ENCODE measurements around the gene GRK7. TPM values are rescaled to one million over a fixed set of nuclear protein-coding genes. Genes with fewer than 3 reads are reported as not detected.

GRK7 gene
- total and polyA plus RNA-seq, 2 of the 13 experiments (the other 11 are each of a cell fraction or from before 2014, with no cell fraction given): not detected

DNA sequence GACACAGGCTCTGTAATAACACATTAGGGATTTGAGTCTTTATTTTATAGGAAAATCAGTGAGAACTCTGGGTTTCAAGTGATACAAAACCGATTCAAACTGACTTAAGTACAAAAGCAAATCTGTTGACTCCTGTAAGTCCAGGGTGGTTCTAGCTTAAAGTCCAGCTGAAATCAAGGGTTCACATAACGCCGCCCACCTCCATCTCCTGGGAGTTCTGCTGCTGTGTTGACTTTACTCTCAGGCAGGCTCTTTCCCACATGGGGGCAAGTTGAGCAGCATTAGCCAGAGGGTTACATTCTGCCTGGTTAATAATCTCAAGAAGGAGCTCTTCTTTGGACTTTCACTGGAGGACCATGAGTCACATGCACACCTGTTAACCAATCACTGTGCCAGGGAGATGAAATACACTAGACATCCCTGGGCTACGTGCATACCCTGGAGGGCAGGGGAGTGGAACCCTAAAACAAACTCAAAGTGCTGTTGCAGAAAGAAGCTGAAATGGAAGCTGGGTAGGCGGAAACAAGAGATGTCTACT lies 34.8 kb upstream of the GRK7 start (continued):
- TF ChIP-seq, protein P1, sequence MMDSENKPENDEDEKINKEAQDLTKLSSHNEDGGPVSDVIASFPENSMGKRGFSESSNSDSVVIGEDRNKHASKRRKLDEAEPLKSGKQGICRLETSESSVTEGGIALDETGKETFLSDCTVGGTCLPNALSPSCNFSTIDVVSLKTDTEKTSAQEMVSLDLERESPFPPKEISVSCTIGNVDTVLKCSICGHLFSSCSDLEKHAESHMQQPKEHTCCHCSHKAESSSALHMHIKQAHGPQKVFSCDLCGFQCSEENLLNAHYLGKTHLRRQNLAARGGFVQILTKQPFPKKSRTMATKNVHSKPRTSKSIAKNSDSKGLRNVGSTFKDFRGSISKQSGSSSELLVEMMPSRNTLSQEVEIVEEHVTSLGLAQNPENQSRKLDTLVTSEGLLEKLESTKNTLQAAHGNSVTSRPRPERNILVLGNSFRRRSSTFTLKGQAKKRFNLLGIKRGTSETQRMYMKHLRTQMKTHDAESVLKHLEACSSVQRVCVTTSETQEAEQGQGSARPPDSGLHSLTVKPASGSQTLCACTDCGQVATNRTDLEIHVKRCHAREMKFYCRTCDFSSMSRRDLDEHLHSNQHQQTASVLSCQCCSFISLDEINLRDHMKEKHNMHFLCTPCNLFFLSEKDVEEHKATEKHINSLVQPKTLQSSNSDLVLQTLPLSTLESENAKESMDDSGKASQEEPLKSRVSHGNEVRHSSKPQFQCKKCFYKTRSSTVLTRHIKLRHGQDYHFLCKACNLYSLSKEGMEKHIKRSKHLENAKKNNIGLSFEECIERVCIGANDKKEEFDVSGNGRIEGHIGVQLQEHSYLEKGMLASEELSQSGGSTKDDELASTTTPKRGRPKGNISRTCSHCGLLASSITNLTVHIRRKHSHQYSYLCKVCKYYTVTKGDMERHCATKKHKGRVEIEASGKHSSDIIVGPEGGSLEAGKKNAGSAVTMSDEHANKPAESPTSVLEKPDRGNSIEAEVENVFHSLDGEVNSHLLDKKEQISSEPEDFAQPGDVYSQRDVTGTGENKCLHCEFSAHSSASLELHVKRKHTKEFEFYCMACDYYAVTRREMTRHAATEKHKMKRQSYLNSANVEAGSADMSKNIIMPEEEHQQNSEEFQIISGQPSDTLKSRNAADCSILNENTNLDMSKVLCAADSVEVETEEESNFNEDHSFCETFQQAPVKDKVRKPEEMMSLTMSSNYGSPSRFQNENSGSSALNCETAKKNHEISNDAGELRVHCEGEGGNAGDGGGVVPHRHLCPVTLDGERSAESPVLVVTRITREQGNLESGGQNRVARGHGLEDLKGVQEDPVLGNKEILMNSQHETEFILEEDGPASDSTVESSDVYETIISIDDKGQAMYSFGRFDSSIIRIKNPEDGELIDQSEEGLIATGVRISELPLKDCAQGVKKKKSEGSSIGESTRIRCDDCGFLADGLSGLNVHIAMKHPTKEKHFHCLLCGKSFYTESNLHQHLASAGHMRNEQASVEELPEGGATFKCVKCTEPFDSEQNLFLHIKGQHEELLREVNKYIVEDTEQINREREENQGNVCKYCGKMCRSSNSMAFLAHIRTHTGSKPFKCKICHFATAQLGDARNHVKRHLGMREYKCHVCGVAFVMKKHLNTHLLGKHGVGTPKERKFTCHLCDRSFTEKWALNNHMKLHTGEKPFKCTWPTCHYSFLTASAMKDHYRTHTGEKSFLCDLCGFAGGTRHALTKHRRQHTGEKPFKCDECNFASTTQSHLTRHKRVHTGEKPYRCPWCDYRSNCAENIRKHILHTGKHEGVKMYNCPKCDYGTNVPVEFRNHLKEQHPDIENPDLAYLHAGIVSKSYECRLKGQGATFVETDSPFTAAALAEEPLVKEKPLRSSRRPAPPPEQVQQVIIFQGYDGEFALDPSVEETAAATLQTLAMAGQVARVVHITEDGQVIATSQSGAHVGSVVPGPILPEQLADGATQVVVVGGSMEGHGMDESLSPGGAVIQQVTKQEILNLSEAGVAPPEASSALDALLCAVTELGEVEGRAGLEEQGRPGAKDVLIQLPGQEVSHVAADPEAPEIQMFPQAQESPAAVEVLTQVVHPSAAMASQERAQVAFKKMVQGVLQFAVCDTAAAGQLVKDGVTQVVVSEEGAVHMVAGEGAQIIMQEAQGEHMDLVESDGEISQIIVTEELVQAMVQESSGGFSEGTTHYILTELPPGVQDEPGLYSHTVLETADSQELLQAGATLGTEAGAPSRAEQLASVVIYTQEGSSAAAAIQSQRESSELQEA (CRISPR knock-in tag; IDR thresholded peaks at IDR 0.05; ENCODE audit: not compliant biosample characterization): no peak
- TF ChIP-seq SKI (IDR thresholded peaks at IDR 0.05; ENCODE audit: partially characterized antibody) (no peak), ZFP1 (CRISPR knock-in tag; IDR thresholded peaks at IDR 0.05) (no peak), JUNB (CRISPR knock-in tag; IDR thresholded peaks at IDR 0.05; ENCODE audit: borderline replicate concordance) (no peak), POLR2AphosphoS2 (IDR thresholded peaks at IDR 0.05; ENCODE audit: low read depth, low read length) (no peak), ZEB1 (IDR thresholded peaks at IDR 0.05; ENCODE audit: insufficient replicate concordance, low read depth) (no peak), ZNF234 (CRISPR knock-in tag; conservative IDR thresholded peaks at IDR 0.05) (0 out of 2 replicates have a peak, but pooled peaks have one; percentile 38), ZNF33A (CRISPR knock-in tag; IDR thresholded peaks at IDR 0.05; ENCODE audit: borderline replicate concordance) (no peak), ZNF782 (CRISPR knock-in tag; IDR thresholded peaks at IDR 0.05; ENCODE audit: borderline replicate concordance) (no peak), ZNF550 (CRISPR knock-in tag; IDR thresholded peaks at IDR 0.05; ENCODE audit: borderline replicate concordance) (no peak), ZNF777 (CRISPR knock-in tag; IDR thresholded peaks at IDR 0.05) (no peak), ZNF615 (CRISPR knock-in tag; IDR thresholded peaks at IDR 0.05; ENCODE audit: borderline replicate concordance) (no peak), MBD4 (IDR thresholded peaks at IDR 0.05; ENCODE audit: borderline replicate concordance, low read length) (no peak), POLR2G (IDR thresholded peaks at IDR 0.05; ENCODE audit: low read depth, low read length) (0 out of 2 replicates have a peak, but pooled peaks have one; percentile 50), CBX2 (IDR thresholded peaks at IDR 0.05; ENCODE audit: low read depth, low read length) (no peak), CBX2 (CRISPR knock-in tag; IDR thresholded peaks at IDR 0.05; ENCODE audit: low read depth) (no peak), ZNF670 (CRISPR knock-in tag; IDR thresholded peaks at IDR 0.05; ENCODE audit: borderline replicate concordance) (no peak), SMAD3 (CRISPR knock-in tag; IDR thresholded peaks at IDR 0.05) (no peak), ZSCAN21 (CRISPR knock-in tag; IDR thresholded peaks at IDR 0.05; ENCODE audit: borderline replicate concordance) (no peak), SRSF1 (optimal IDR thresholded peaks at IDR 0.05; ENCODE audit: low read depth, low read length) (no peak)
- TF ChIP-seq, protein P2, sequence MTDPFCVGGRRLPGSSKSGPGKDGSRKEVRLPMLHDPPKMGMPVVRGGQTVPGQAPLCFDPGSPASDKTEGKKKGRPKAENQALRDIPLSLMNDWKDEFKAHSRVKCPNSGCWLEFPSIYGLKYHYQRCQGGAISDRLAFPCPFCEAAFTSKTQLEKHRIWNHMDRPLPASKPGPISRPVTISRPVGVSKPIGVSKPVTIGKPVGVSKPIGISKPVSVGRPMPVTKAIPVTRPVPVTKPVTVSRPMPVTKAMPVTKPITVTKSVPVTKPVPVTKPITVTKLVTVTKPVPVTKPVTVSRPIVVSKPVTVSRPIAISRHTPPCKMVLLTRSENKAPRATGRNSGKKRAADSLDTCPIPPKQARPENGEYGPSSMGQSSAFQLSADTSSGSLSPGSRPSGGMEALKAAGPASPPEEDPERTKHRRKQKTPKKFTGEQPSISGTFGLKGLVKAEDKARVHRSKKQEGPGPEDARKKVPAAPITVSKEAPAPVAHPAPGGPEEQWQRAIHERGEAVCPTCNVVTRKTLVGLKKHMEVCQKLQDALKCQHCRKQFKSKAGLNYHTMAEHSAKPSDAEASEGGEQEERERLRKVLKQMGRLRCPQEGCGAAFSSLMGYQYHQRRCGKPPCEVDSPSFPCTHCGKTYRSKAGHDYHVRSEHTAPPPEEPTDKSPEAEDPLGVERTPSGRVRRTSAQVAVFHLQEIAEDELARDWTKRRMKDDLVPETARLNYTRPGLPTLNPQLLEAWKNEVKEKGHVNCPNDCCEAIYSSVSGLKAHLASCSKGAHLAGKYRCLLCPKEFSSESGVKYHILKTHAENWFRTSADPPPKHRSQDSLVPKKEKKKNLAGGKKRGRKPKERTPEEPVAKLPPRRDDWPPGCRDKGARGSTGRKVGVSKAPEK (CRISPR knock-in tag; IDR thresholded peaks at IDR 0.05; ENCODE audit: borderline replicate concordance): no peak
